ENCODE measurements around the gene MAP2K6.

MAP2K6 gene

DNA sequence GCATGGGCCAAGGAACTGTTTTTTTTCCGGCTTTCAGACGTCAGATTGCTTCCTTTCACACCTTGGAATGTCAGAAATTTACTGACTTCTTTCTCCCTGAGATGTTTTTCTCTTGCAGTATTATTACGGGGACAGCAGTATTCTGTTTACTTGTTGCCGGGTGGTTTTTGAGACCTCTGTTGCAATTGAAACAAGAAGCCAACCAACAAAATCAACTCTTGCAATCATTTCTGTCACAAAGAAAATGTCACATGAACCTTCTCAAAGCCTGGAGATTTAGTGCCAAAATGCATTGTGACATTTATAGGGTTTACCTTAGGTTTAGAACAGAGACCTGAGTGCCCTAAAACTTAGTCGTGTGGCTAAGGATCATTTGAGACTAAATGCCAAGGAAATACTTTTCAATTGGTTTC, 174.3 kb downstream of the MAP2K6 start:
- Histone ChIP-seq H3K4me1 (ENCODE audit: control insufficient read depth in 1 of 2, insufficient read depth in 2 of 2, low read length in 2 of 2) (no peaks in the 10 kb centered on the region), H3K27me3 (ENCODE audit: low read depth, low read length) (no peaks in the 10 kb centered on the region), H3K36me3 (ENCODE audit: control insufficient read depth in 1 of 2, insufficient read depth in 2 of 2, low read length in 2 of 2) (no peaks in the 10 kb centered on the region), H3K27ac (ENCODE audit: low read length) (no peak overlapping the region), H3K9me3 (ENCODE audit: control insufficient read depth in 1 of 2, low read length in 2 of 2) (no peaks in the 10 kb centered on the region), H3K4me3 (ENCODE audit: low read depth in 1 of 2, low read length in 2 of 2) (no peak overlapping the region)

DNA sequence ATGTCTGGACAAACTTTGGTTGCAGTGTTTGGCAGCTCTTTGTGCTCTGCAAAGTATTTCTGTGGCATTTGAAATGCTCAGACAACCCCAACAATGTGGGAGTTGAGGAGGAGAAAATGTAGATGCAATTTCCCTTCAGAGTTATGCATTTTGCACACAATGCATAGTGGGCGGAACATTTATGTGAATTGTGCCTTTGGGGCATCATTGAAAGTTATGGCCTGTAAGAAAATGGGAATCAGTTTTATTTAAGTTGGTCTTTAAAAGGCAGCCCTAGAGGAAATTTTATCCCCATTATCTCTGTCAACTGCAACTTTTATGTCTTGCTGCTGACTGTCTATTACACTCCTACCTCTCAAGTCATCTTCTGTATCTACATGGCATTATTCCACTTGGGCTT, 176.2 kb downstream of the MAP2K6 start:
- H3K4me3 ChIP-seq (ENCODE audit: low read depth in 1 of 2, low read length in 2 of 2): no peak overlapping the region
- H3K36me3 ChIP-seq (ENCODE audit: control insufficient read depth in 1 of 2, insufficient read depth in 2 of 2, low read length in 2 of 2): no peaks in the 10 kb centered on the region
- no peaks in the 10 kb centered on the region for H3K4me1 ChIP-seq (ENCODE audit: control insufficient read depth in 1 of 2, insufficient read depth in 2 of 2, low read length in 2 of 2)
- no peaks in the 10 kb centered on the region for H3K9me3 ChIP-seq (ENCODE audit: control insufficient read depth in 1 of 2, low read length in 2 of 2)
- H3K27me3 ChIP-seq (ENCODE audit: low read depth, low read length): no peaks in the 10 kb centered on the region
- no peak overlapping the region for H3K27ac ChIP-seq (ENCODE audit: low read length)

DNA sequence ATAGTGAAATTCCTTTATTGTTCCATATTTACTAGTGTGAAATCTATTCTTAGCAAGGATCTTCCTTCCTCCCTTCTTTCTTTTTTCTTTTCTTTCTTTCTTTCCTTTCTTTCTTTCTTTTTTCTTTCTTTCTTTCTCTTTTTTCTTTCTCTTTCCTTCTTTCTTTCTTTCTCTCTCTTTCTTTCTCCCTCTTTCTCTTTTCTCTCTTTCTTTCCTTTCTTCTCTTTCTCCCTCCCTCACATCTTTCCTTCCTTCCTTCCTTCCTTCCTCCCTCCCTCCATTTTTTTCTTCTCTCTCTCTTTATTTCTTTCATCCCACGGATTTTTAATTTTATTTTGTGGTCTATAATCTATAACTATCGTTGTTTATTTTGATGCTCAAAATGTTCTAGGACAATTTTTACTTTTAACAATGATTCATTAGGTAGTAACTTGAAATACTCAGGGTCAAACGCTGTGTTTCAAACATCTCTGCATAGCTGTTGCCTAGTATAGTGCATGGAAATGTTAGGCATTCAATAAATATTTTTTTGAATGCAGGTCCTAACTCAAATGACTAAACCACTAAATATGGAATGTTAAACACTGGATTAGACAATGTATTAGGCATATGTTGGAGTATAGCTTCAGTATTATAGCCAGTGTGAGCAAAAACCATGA, 178.3 kb downstream of the MAP2K6 start:
- Histone ChIP-seq H3K4me1 (ENCODE audit: control insufficient read depth in 1 of 2, insufficient read depth in 2 of 2, low read length in 2 of 2) (no peaks in the 10 kb centered on the region), H3K27ac (ENCODE audit: low read length) (no peak overlapping the region), H3K9me3 (ENCODE audit: control insufficient read depth in 1 of 2, low read length in 2 of 2) (no peaks in the 10 kb centered on the region), H3K36me3 (ENCODE audit: control insufficient read depth in 1 of 2, insufficient read depth in 2 of 2, low read length in 2 of 2) (no peaks in the 10 kb centered on the region), H3K4me3 (ENCODE audit: low read depth in 1 of 2, low read length in 2 of 2) (no peak overlapping the region), H3K27me3 (ENCODE audit: low read depth, low read length) (no peaks in the 10 kb centered on the region)

DNA sequence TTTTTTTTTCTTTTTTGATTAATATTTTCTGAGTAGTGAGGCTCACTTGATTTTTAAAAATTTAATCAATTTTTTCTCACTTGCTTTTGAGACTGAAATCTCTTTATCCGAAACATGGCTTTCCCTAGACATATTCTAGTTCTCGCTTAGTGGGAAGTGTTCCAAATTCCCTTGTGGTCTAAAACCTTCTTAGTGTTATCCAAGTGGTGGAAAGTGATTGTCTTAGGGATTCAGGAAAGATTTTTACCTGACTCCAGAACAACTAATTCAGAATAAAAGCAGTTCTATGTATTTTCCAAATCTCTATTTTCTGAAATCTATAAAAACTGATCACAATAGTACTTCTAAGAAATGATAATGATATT, 178.8 kb downstream of the MAP2K6 start:
- no peaks in the 10 kb centered on the region for H3K9me3 ChIP-seq (ENCODE audit: control insufficient read depth in 1 of 2, low read length in 2 of 2)
- no peak overlapping the region for H3K27ac ChIP-seq (ENCODE audit: low read length)
- no peaks in the 10 kb centered on the region for H3K27me3 ChIP-seq (ENCODE audit: low read depth, low read length)
- H3K4me1 ChIP-seq (ENCODE audit: control insufficient read depth in 1 of 2, insufficient read depth in 2 of 2, low read length in 2 of 2): no peaks in the 10 kb centered on the region
- no peaks in the 10 kb centered on the region for H3K36me3 ChIP-seq (ENCODE audit: control insufficient read depth in 1 of 2, insufficient read depth in 2 of 2, low read length in 2 of 2)
- H3K4me3 ChIP-seq (ENCODE audit: low read depth in 1 of 2, low read length in 2 of 2): no peak overlapping the region

DNA sequence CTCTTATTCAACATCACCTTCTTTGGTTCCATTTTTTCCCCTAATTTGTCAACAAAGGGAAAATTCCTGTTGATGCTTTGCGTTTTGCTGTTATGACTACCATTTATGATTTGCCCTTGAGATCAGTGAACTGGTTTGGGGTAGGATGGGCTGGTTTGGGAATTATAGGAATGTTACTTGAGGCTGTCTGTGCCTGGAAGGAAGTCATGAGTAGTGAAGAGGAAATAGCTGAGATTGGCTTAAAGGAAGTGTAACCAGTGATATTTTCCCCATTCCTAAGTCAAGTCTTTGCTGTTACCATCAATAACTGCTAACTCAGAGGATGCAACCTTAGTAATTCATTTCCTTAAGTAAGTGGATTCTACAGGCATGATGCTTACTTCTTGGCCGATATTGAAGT, 179.2 kb downstream of the MAP2K6 start:
- no peak overlapping the region for H3K4me3 ChIP-seq (ENCODE audit: low read depth in 1 of 2, low read length in 2 of 2)
- H3K9me3 ChIP-seq (ENCODE audit: control insufficient read depth in 1 of 2, low read length in 2 of 2): no peaks in the 10 kb centered on the region
- no peaks in the 10 kb centered on the region for H3K27me3 ChIP-seq (ENCODE audit: low read depth, low read length)
- no peaks in the 10 kb centered on the region for H3K36me3 ChIP-seq (ENCODE audit: control insufficient read depth in 1 of 2, insufficient read depth in 2 of 2, low read length in 2 of 2)
- no peaks in the 10 kb centered on the region for H3K4me1 ChIP-seq (ENCODE audit: control insufficient read depth in 1 of 2, insufficient read depth in 2 of 2, low read length in 2 of 2)
- no peak overlapping the region for H3K27ac ChIP-seq (ENCODE audit: low read length)

DNA sequence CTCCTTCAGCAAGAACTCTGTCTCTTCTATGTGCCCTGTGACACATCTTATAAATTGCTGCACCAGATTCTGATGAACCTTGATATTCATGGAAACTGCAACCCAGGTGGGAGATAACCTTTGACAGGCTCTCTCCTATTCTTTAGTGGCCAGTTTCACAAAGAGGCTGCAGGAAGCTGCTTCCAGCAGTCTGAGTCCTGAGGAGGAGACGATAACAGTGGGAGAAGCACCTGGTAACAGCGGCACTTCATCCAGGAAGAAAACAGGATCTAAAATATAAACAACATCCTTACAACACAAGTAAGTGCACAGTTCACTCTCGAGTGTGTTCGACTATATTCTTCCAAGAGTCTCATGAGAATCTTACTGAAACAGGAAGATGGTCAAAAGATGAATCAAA, 180.1 kb downstream of the MAP2K6 start:
- H3K36me3 ChIP-seq (ENCODE audit: control insufficient read depth in 1 of 2, insufficient read depth in 2 of 2, low read length in 2 of 2): no peaks in the 10 kb centered on the region
- H3K4me1 ChIP-seq (ENCODE audit: control insufficient read depth in 1 of 2, insufficient read depth in 2 of 2, low read length in 2 of 2): no peaks in the 10 kb centered on the region
- H3K9me3 ChIP-seq (ENCODE audit: control insufficient read depth in 1 of 2, low read length in 2 of 2): no peaks in the 10 kb centered on the region
- H3K4me3 ChIP-seq (ENCODE audit: low read depth in 1 of 2, low read length in 2 of 2): no peak overlapping the region
- no peak overlapping the region for H3K27ac ChIP-seq (ENCODE audit: low read length)
- H3K27me3 ChIP-seq (ENCODE audit: low read depth, low read length): no peaks in the 10 kb centered on the region

DNA sequence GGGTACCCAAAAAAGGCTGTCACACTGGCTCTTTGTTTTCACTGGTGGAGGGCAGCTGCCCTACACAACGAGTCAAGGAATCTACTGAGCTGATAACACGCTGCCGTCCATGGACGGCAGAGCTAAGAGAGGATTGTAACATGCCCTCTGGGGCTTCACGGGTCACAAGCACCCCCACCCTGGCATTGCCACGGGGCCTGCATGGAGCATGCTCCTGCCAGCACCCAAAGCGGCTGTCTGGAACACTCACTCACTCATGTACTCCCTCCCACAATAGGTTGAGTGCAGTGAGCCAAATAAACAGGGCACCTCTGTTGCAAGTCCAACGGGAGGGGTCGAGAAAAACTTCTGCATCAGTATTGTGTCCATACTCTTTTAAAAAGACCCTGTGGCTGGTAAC, 181.6 kb downstream of the MAP2K6 start:
- H3K9me3 ChIP-seq (ENCODE audit: control insufficient read depth in 1 of 2, low read length in 2 of 2): no peaks in the 10 kb centered on the region
- no peaks in the 10 kb centered on the region for H3K4me1 ChIP-seq (ENCODE audit: control insufficient read depth in 1 of 2, insufficient read depth in 2 of 2, low read length in 2 of 2)
- no peaks in the 10 kb centered on the region for H3K36me3 ChIP-seq (ENCODE audit: control insufficient read depth in 1 of 2, insufficient read depth in 2 of 2, low read length in 2 of 2)
- no peak overlapping the region for H3K27ac ChIP-seq (ENCODE audit: low read length)
- no peak overlapping the region for H3K4me3 ChIP-seq (ENCODE audit: low read depth in 1 of 2, low read length in 2 of 2)
- H3K27me3 ChIP-seq (ENCODE audit: low read depth, low read length): no peaks in the 10 kb centered on the region

DNA sequence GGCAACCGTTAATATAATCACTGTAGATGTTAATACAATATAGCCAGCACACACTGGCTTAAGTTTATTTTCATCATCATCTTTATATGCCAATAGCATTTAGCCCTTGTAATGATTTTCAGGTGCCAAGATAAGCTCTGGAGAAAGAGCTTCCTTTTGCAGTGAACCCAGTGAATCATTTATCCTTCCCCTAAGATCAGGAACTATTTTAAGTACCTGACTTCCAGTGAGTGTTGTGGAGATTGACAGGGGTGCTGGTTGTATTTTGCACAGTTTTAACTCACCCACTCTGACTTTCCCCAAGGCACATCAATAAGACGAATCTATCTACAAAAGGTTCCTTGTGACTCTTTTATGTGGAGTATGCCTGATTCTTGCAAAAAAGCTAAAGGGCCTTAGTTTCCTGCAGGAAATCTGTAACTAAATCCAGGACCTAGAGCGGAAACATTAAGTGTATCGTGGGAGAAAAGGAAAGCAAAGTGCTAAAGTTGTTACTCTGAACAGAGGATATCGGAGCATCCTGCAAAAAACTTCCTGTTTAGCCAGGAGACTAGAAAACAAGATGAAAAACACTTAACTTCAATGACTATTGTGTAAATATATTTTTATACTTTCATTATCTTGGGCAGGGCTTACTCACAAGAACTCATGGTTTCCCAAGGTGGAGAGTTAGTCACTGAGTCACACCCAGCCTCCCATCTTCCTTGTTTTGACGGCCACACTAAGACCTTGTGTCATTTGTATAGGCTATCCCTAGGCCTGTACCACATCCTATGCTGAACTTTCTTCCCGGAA, 183.6 kb downstream of the MAP2K6 start:
- H3K27me3 ChIP-seq (ENCODE audit: low read depth, low read length): no peaks in the 10 kb centered on the region
- no peaks in the 10 kb centered on the region for H3K36me3 ChIP-seq (ENCODE audit: control insufficient read depth in 1 of 2, insufficient read depth in 2 of 2, low read length in 2 of 2)
- no peaks in the 10 kb centered on the region for H3K4me1 ChIP-seq (ENCODE audit: control insufficient read depth in 1 of 2, insufficient read depth in 2 of 2, low read length in 2 of 2)
- no peak overlapping the region for H3K4me3 ChIP-seq (ENCODE audit: low read depth in 1 of 2, low read length in 2 of 2)
- no peaks in the 10 kb centered on the region for H3K9me3 ChIP-seq (ENCODE audit: control insufficient read depth in 1 of 2, low read length in 2 of 2)
- no peak overlapping the region for H3K27ac ChIP-seq (ENCODE audit: low read length)

DNA sequence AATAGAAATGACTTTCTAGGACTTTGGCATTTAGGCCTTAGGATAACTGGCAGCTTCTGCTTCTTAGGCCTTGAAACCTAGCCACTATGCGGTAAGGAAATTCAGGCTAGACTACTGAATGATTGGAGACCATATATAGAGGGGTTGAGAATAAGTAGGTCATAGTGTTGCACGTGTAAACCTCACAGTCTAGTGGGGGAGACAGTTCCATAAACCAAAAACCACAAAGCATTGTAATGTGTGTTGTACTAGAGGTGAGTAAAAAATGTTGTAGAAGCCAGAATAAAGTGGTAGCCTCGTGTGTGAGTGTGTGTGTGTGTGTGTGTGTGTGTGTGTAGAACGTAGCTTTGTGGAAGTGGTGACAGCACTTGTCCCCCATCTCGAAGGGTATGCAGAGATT, 188.5 kb downstream of the MAP2K6 start:
- no peak overlapping the region for H3K27ac ChIP-seq (ENCODE audit: low read length)
- no peaks in the 10 kb centered on the region for H3K27me3 ChIP-seq (ENCODE audit: low read depth, low read length)
- H3K4me3 ChIP-seq (ENCODE audit: low read depth in 1 of 2, low read length in 2 of 2): no peak overlapping the region
- no peaks in the 10 kb centered on the region for H3K36me3 ChIP-seq (ENCODE audit: control insufficient read depth in 1 of 2, insufficient read depth in 2 of 2, low read length in 2 of 2)
- H3K9me3 ChIP-seq (ENCODE audit: control insufficient read depth in 1 of 2, low read length in 2 of 2): no peaks in the 10 kb centered on the region
- H3K4me1 ChIP-seq (ENCODE audit: control insufficient read depth in 1 of 2, insufficient read depth in 2 of 2, low read length in 2 of 2): peaks cover 7 to 10% of the 10 kb centered on the region in 2 donors
